Measurements from ENCODE around the gene APOL5.

DNA sequence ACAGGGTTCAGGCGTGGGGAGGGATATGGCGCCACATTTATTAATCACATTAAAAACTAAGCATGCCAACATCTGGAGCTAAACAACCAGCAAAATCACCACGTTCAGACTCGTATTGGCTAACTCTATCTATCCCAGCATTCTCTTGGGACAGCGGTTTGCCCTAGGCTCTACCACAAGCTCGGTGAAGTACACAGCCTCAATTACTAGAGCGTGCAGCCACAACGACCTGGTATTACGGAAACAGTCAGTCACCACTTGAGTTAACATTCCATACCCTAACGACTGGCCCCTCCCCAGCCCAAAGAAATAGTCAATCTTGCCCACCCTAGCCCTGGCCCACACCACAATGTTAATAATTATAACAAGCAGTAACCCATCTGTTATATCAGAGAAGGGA is 32.1 kb downstream of the APOL5 start:
- TF ChIP-seq, protein P1, sequence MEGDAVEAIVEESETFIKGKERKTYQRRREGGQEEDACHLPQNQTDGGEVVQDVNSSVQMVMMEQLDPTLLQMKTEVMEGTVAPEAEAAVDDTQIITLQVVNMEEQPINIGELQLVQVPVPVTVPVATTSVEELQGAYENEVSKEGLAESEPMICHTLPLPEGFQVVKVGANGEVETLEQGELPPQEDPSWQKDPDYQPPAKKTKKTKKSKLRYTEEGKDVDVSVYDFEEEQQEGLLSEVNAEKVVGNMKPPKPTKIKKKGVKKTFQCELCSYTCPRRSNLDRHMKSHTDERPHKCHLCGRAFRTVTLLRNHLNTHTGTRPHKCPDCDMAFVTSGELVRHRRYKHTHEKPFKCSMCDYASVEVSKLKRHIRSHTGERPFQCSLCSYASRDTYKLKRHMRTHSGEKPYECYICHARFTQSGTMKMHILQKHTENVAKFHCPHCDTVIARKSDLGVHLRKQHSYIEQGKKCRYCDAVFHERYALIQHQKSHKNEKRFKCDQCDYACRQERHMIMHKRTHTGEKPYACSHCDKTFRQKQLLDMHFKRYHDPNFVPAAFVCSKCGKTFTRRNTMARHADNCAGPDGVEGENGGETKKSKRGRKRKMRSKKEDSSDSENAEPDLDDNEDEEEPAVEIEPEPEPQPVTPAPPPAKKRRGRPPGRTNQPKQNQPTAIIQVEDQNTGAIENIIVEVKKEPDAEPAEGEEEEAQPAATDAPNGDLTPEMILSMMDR (IDR thresholded peaks at IDR 0.05): no peak
- TF ChIP-seq POLR2A (IDR thresholded peaks at IDR 0.05): no peak
